HepG2 (cell line): ENCODE results near the gene PHF23. TPM values are rescaled to one million over a fixed set of nuclear protein-coding genes. Genes with fewer than 3 reads are reported as not detected.

Experiments used
- CEBPG ChIP-seq: IDR thresholded peaks from 2 replicates; pipeline ENCODE4 v1.6.1; 2016
- ETV5 ChIP-seq: IDR thresholded peaks from 2 replicates; pipeline ENCODE4 v1.6.1; 2018; ENCODE audit warnings: missing biosample characterization, missing genetic modification reagents, inconsistent platforms, borderline replicate concordance
- ETV6 ChIP-seq: sonication (generic); formaldehyde crosslinking; conservative IDR thresholded peaks from 2 replicates; pipeline ENCODE4 v1.4.0; 2020; ENCODE audit warnings: missing genetic modification reagents
- NFAT5 ChIP-seq: sonication (generic); formaldehyde crosslinking; IDR thresholded peaks from 2 replicates; pipeline ENCODE4 v1.4.0; 2020; ENCODE audit warnings: missing genetic modification reagents
- PAX8 ChIP-seq: sonication (generic); formaldehyde crosslinking; IDR thresholded peaks from 2 replicates; pipeline ENCODE4 v1.8.0; 2022; ENCODE audit warnings: mild to moderate bottlenecking, missing genetic modification reagents, borderline replicate concordance
- SOX6 ChIP-seq, 2 experiments: fragments of 450-650 bp in 1 of 2; sonication (generic) in 1 of 2; formaldehyde crosslinking in 1 of 2; IDR thresholded peaks; 2 replicates each; pipeline versions ENCODE4 v1.4.0 to v1.6.1; 2017 to 2020; ENCODE audit warnings: antibody characterized with exemption in 1 of 2, mild to moderate bottlenecking in 1 of 2, missing genetic modification reagents in 1 of 2
- ZKSCAN5 ChIP-seq: sonication (generic); formaldehyde crosslinking; IDR thresholded peaks from 2 replicates; pipeline ENCODE4 v1.5.1; 2020; ENCODE audit warnings: mild to moderate bottlenecking, missing genetic modification reagents
- ZNF160 ChIP-seq: sonication (generic); formaldehyde crosslinking; IDR thresholded peaks from 2 replicates; pipeline ENCODE4 v1.8.0; 2022; ENCODE audit warnings: mild to moderate bottlenecking, inconsistent platforms, missing genetic modification reagents
- ZNF264 ChIP-seq: sonication (generic); formaldehyde crosslinking; IDR thresholded peaks from 2 replicates; pipeline ENCODE4 v1.4.0; 2020; ENCODE audit warnings: missing genetic modification reagents
- ZNF552 ChIP-seq: sonication (generic); formaldehyde crosslinking; IDR thresholded peaks from 2 replicates; pipeline ENCODE4 v1.9.0; 2022; ENCODE audit warnings: missing genetic modification reagents, mild to moderate bottlenecking, borderline replicate concordance
- polyA plus RNA-seq, 8 experiments: library from polyadenylated mRNA; depleted of rRNA in 3 of 8; stranded (reverse) in 7 of 8; unstranded in 1 of 8; fragments of >200 nt; fragmentation: Illumina TruSeq in 4 of 8; extraction: Trizol in 4 of 8; gene quantifications; 2 replicates each; pipeline versions ENCODE4 v1.2.1 to v1.2.3, GENCODE V29; 2011 to 2016; ENCODE audit warnings: low read depth in 4 of 8, missing spikeins in 1 of 8, mixed read lengths in 1 of 8; ENCODE audit not compliant: insufficient read depth in 1 of 8
- total RNA-seq, 5 experiments: library from RNA; depleted of rRNA; stranded (reverse); fragments of >200 nt; fragmentation: Illumina TruSeq; extraction: Trizol; gene quantifications; 2 replicates each; pipeline ENCODE4 v1.2.3, GENCODE V29; 2016; ENCODE audit warnings: low read depth in 1 of 5
- TF ChIP-seq, protein P1 (sequence below): sonication (generic); formaldehyde crosslinking; conservative IDR thresholded peaks from 2 replicates; pipeline ENCODE4 v1.4.0; 2020; ENCODE audit warnings: missing genetic modification reagents
- TF ChIP-seq, protein P2 (sequence below): sonication (generic); formaldehyde crosslinking; IDR thresholded peaks from 2 replicates; pipeline ENCODE4 v1.9.0; 2022; ENCODE audit warnings: missing genetic modification reagents, mild to moderate bottlenecking, borderline replicate concordance
- TF ChIP-seq, protein P3 (sequence below): sonication (generic); formaldehyde crosslinking; IDR thresholded peaks from 2 replicates; pipeline ENCODE4 v1.5.0; 2020; ENCODE audit warnings: mild to moderate bottlenecking, missing genetic modification reagents, borderline replicate concordance

Gene PHF23
- total and polyA plus RNA-seq, 2 of the 13 experiments (the other 11 are each of a cell fraction or from before 2014, with no cell fraction given): 27.6 to 33.2 TPM

DNA sequence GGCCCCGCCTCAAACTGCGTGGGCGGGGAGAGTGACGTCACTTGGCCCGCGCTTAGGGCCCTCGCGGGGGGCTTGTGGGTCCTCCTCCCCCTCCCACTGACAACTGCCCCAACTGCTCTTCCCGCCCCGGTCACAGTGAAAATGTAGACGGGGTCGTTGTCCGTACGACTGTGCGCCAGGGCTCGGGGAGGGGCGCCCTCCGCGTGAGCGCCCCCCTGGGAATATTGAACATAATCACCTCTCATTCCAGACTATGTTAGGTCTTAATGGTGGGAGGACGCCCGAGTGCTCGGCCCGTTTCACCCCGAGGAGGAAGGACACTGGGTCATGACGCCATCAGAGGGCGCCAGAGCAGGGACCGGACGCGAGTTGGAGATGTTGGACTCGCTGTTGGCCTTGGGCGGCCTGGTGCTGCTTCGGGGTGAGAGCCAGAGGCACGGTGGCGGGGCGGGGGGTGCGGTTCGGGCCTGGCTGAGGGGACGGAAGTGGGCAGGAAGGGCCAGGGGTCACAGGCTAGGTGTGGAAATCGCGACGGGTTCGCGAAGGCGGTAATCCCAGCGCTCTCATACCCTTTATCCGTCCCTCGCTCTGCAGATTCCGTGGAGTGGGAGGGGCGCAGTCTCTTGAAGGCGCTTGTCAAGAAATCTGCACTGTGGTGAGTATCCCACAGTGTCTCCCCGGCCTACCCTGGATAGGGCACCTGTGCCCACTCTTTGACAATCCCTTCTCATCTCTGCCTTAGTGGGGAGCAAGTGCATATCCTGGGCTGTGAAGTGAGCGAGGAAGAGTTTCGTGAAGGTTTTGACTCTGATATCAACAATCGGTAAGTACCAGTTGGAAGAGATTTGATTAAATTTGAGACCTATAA lies 13.2 kb upstream of the PHF23 start, which contains the start of gene ELP5 (continued):
- TF ChIP-seq NFAT5 (CRISPR knock-in tag) (no peak), PAX8 (CRISPR knock-in tag) (no peak), SOX6 (IDR thresholded peaks at IDR 0.05) (no peak), SOX6 (CRISPR knock-in tag; IDR thresholded peaks at IDR 0.05) (peak; percentile 79), ETV5 (CRISPR knock-in tag) (peak; percentile 80), CEBPG (CRISPR knock-in tag) (no peak), ETV6 (CRISPR knock-in tag) (peak; percentile 16; the same call in 1 of the 2 replicates), ZNF552 (CRISPR knock-in tag) (no peak; the same call in 1 of the 2 replicates), ZNF264 (no peak), ZNF160 (CRISPR knock-in tag) (peak; percentile 32; the same call in 1 of the 2 replicates), ZKSCAN5 (no peak)
- TF ChIP-seq, protein P1, sequence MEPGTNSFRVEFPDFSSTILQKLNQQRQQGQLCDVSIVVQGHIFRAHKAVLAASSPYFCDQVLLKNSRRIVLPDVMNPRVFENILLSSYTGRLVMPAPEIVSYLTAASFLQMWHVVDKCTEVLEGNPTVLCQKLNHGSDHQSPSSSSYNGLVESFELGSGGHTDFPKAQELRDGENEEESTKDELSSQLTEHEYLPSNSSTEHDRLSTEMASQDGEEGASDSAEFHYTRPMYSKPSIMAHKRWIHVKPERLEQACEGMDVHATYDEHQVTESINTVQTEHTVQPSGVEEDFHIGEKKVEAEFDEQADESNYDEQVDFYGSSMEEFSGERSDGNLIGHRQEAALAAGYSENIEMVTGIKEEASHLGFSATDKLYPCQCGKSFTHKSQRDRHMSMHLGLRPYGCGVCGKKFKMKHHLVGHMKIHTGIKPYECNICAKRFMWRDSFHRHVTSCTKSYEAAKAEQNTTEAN (CRISPR knock-in tag): peak; percentile 67
- TF ChIP-seq, protein P2, sequence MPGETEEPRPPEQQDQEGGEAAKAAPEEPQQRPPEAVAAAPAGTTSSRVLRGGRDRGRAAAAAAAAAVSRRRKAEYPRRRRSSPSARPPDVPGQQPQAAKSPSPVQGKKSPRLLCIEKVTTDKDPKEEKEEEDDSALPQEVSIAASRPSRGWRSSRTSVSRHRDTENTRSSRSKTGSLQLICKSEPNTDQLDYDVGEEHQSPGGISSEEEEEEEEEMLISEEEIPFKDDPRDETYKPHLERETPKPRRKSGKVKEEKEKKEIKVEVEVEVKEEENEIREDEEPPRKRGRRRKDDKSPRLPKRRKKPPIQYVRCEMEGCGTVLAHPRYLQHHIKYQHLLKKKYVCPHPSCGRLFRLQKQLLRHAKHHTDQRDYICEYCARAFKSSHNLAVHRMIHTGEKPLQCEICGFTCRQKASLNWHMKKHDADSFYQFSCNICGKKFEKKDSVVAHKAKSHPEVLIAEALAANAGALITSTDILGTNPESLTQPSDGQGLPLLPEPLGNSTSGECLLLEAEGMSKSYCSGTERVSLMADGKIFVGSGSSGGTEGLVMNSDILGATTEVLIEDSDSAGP: peak; percentile 97; the same call in 1 of the 2 replicates
- TF ChIP-seq, protein P3, sequence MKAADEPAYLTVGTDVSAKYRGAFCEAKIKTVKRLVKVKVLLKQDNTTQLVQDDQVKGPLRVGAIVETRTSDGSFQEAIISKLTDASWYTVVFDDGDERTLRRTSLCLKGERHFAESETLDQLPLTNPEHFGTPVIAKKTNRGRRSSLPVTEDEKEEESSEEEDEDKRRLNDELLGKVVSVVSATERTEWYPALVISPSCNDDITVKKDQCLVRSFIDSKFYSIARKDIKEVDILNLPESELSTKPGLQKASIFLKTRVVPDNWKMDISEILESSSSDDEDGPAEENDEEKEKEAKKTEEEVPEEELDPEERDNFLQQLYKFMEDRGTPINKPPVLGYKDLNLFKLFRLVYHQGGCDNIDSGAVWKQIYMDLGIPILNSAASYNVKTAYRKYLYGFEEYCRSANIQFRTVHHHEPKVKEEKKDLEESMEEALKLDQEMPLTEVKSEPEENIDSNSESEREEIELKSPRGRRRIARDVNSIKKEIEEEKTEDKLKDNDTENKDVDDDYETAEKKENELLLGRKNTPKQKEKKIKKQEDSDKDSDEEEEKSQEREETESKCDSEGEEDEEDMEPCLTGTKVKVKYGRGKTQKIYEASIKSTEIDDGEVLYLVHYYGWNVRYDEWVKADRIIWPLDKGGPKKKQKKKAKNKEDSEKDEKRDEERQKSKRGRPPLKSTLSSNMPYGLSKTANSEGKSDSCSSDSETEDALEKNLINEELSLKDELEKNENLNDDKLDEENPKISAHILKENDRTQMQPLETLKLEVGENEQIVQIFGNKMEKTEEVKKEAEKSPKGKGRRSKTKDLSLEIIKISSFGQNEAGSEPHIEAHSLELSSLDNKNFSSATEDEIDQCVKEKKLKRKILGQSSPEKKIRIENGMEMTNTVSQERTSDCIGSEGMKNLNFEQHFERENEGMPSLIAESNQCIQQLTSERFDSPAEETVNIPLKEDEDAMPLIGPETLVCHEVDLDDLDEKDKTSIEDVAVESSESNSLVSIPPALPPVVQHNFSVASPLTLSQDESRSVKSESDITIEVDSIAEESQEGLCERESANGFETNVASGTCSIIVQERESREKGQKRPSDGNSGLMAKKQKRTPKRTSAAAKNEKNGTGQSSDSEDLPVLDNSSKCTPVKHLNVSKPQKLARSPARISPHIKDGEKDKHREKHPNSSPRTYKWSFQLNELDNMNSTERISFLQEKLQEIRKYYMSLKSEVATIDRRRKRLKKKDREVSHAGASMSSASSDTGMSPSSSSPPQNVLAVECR (CRISPR knock-in tag): peak; percentile 90
